Measurements from ENCODE around the gene MPEG1.

DNA sequence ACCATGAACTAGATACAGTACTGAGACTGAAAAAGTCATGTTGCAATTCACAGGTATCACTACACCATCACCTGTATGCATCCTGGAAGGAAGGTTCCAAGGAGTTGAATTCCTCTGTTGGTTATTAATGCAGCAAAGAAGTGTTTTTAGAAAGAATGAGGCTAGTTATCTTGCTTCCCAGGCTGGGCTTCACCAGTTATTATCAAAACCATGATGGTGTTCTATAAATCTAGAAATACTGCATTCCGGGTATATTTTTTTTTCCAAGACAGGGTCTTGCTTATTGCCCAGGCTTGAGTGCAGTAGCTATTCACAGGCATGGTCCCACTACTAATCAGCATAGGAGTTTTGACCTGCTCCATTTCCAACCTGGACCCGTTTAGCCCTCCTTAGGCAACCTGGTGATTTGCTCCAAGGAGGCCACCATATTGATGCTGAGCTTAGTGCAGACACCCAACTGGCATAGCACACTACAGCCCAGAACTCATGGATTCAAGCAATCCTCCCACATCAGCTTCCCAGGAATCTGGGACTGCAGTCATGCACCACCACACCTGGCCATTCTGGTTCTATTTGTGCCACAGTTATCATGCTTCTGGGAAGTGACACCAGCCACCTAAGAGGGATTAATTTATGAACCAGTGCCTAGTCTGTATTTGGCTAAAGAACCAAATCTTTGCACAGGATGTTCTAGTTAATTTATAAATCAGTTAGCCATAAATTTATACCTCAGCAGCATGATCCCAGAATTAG, 1.6 kb upstream of the MPEG1 start:
- TF ChIP-seq, protein P1, sequence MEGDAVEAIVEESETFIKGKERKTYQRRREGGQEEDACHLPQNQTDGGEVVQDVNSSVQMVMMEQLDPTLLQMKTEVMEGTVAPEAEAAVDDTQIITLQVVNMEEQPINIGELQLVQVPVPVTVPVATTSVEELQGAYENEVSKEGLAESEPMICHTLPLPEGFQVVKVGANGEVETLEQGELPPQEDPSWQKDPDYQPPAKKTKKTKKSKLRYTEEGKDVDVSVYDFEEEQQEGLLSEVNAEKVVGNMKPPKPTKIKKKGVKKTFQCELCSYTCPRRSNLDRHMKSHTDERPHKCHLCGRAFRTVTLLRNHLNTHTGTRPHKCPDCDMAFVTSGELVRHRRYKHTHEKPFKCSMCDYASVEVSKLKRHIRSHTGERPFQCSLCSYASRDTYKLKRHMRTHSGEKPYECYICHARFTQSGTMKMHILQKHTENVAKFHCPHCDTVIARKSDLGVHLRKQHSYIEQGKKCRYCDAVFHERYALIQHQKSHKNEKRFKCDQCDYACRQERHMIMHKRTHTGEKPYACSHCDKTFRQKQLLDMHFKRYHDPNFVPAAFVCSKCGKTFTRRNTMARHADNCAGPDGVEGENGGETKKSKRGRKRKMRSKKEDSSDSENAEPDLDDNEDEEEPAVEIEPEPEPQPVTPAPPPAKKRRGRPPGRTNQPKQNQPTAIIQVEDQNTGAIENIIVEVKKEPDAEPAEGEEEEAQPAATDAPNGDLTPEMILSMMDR (conservative IDR thresholded peaks at IDR 0.05; ENCODE audit: low read length), result no peak
- no peak for TF ChIP-seq EZH2phosphoT487 (IDR thresholded peaks at IDR 0.05; ENCODE audit: borderline replicate concordance)
